GM18858 (cell line): ENCODE data around the gene NGLY1.
A peak's percentile ranks its signal among the peaks of the same experiment; 100 is the strongest.

Source experiments
- ATAC-seq: cut with Tn5 transposase; IDR thresholded peaks from one replicate; pipeline ENCODE4 v1.9.1; 2021; ENCODE audit not compliant: unreplicated experiment

NGLY1 gene

GRCh38 chr3:25783661-25784512 lies 644 bp upstream of the NGLY1 start:
- ATAC-seq = peak; percentile 6

- ATAC-seq = no peak
Measured at GRCh38 chr3:25782636-25782937, 656 bp downstream of the NGLY1 start.

GRCh38 chr3:25781758-25782594 lies 1.3 kb downstream of the NGLY1 start:
- peak; percentile 67 for ATAC-seq

DNA sequence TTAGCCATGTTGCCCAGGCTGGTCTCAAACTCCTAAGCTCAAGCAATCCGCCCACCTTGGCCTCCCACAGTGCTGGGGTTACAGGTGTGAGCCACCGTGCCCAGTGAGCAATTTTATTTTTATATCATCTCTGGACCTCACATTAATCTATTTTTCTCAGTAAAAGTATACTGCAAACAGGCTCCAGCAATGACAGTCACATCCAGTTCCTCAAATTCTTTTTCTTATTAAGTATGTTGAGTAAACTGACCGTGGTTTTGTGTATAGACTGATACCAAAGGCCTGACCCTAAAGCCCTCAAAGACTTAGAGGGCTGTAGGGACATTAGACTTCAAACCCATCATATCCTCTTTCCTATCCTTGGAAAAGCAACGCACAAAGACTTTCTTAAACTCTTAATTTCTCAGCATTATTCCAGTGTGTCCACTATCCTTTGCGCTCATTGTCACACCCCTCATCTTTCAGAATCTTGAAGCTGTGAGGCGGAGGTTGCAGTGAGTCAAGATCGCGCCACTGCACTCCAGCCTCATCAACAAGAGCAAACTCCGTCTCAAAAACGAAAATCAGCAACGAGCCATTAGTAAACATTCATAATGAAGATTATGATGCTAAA lies 2.0 kb downstream of the NGLY1 start:
- ATAC-seq = no peak

- ATAC-seq = no peak
Measured at GRCh38 chr3:25780618-25781017, 2.6 kb downstream of the NGLY1 start.

GRCh38 chr3:25775936-25776335 lies 7.3 kb downstream of the NGLY1 start:
- ATAC-seq = peak; percentile 81

GRCh38 chr3:25768851-25769250 lies 14.4 kb downstream of the NGLY1 start:
- peak; percentile 98 for ATAC-seq

GRCh38 chr3:25751725-25752124 lies 31.5 kb downstream of the NGLY1 start:
- no peak for ATAC-seq

DNA sequence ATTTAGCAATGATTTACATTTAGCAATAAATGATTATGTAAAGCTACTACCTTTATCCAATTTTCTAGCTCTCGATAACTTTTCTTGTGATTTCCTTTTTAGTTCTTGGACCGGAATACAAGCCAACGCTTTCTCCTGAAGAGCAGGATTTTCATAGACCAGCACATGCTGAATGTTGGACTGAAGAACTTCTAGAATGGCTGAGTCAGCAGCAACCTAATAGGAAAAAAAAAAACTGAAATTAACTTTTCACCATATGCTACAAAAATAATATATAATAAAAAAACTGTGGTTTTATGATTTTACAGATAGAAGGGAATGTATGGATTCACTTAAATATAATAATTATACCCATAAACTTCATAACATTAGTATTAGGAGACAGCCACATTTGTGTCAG lies 32.2 kb downstream of the NGLY1 start:
- ATAC-seq = no peak

- no peak for ATAC-seq
Measured at GRCh38 chr3:25749031-25749581, 34.1 kb downstream of the NGLY1 start.

- no peak for ATAC-seq
Measured at GRCh38 chr3:25748189-25748588, 35.1 kb downstream of the NGLY1 start.

- no peak for ATAC-seq
Measured at GRCh38 chr3:25747033-25747432, 36.2 kb downstream of the NGLY1 start.

- no peak for ATAC-seq
Measured at GRCh38 chr3:25744470-25744869, 38.8 kb downstream of the NGLY1 start.

DNA sequence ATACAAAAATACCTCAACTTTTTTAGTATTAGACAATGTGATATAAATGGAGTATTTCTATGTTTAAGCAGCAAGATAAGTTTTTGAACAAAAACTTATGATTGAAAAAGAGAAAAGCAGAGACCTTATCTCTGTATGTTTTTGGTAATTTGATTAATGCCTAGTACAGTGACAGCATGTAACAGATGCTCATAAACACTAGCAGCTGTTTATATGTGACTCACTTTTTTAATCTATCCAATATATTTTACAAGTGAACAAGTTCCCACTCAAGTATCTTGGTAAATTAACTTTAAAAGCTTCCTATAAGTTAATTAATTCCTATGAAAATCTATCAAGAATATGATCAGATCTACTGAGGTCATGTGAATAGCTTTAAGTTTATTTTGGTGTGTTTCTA lies 55.1 kb downstream of the NGLY1 start:
- no peak for ATAC-seq

GRCh38 chr3:25727316-25727715 lies 55.9 kb downstream of the NGLY1 start:
- ATAC-seq = no peak

DNA sequence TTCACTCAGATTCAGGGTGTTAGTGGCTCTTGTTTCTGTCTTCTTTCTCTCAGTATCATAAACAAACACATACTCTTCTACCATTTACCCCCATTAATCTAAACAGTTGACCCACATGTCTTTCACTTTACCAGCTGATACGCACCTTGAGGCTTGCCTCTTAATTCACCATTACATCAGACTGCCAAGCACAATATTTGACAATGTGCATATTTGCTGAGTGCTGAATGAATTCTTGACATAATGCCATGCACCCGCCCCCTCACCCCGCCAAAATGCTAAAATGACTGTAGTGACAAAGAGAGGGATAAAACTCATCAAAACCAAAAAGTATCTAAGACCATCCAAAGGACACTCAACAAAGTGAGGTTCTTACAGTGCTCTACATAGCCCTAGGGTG lies 57.4 kb downstream of the NGLY1 start:
- ATAC-seq = no peak

DNA sequence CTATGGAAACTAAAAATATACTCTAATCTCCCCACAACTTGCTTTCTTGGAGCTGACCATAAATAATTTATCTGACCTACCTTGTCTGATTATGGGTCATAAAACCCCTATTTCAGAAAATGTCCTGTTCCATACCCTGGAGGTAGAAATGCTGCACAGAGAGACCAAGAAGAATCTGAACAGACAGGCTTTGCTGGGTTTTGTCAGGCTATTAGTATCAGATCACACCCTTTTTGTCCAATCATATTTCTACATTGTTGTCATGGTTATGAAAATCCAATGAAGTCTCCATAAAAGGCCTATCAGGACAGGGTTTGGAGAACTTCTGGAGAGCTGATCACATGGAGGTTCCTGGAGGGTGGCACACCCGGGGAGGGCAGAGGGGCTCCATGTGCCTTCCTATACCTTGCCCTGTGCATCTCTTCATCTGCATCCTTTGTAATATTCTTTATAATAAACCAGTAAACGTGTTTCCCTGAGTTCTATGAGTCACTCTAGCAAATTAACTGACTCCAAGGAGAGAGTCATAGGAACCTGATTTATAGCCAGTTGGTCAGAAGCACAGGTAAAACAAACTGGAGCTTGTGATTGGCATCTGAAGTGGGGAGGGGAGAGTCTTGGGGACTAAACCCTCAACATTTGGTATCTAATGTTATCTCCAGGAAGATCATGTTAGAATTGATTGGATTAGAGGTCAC lies 58.1 kb downstream of the NGLY1 start:
- ATAC-seq = no peak

- no peak for ATAC-seq
Measured at GRCh38 chr3:25723802-25724201, 59.4 kb downstream of the NGLY1 start.

GRCh38 chr3:25719321-25719720 lies 63.9 kb downstream of the NGLY1 start:
- no peak for ATAC-seq

GRCh38 chr3:25713341-25713985 lies 69.8 kb downstream of the NGLY1 start:
- no peak for ATAC-seq
